ENCODE results near the gene CCDC51. TPM values are rescaled to one million over a fixed set of nuclear protein-coding genes. Genes with fewer than 3 reads are reported as not detected.

CCDC51 gene
- polyA plus RNA-seq, 1 of the 3 experiments (the other 2 are of a cell fraction), result 24.2 TPM

GRCh38 chr3:48410205-48411040, 29.5 kb downstream of the CCDC51 start:
- Histone ChIP-seq H3K27me3 (ENCODE audit: insufficient read depth) (no peaks in the 10 kb centered on the region), H3K4me2 (no peak overlapping the region), H4K20me1 (ENCODE audit: insufficient read depth) (no peaks in the 10 kb centered on the region), H3K9me2 (no peaks in the 10 kb centered on the region), H3K27ac (ENCODE audit: low read depth in 2 of 2, low read length in 1 of 2) (no peak overlapping the region), H3F3A (replicated peaks; ENCODE audit: insufficient read depth) (no peaks in the 10 kb centered on the region), H3K4me1 (ENCODE audit: control insufficient read depth in 1 of 2, insufficient read depth in 2 of 2, low read depth in 1 of 2, low read length in 1 of 2) (no peaks in the 10 kb centered on the region), H3K9me3 (no peaks in the 10 kb centered on the region), H3K36me3 (replicated peaks in 1 of 2; ENCODE audit: control insufficient read depth in 1 of 2, insufficient read depth in 2 of 2, low read length in 1 of 2) (peaks cover 0 to 71% of the 10 kb centered on the region in 2 experiments), H3K79me2 (ENCODE audit: insufficient read depth) (no peaks in the 10 kb centered on the region), H3K4me3 (ENCODE audit: low read depth in 2 of 2, low read length in 1 of 2) (no peak overlapping the region), H3K9ac (no peak overlapping the region), H2AFZ (ENCODE audit: low read depth) (no peak overlapping the region)
- DNase-seq, result peak; percentile 21
- WGBS (ENCODE audit: low lambda C conversion rate), result 92% methylated on average over 7 of the region's 16 CpGs
- ChIA-PET CTCF (interaction anchor here (3.1 to 15.6 kb wide), 2 partner anchors 10 to 21 kb away, joined by 14 to 399 read pairs; partner anchors contain the start of gene PLXNB1), POLR2A (no interaction called here)
- no peak for TF ChIP-seq ELF1 (IDR thresholded peaks at IDR 0.05)
- no peak for TF ChIP-seq EZH2phosphoT487 (IDR thresholded peaks at IDR 0.05; ENCODE audit: borderline replicate concordance, low read depth)
- TF ChIP-seq ZBTB33 (IDR thresholded peaks at IDR 0.05; ENCODE audit: borderline replicate concordance, low read depth), result no peak
- no peak for TF ChIP-seq RCOR1 (IDR thresholded peaks at IDR 0.05; ENCODE audit: low read length)
- TF ChIP-seq TAF1 (IDR thresholded peaks at IDR 0.05; ENCODE audit: borderline replicate concordance, low read depth, low read length), result no peak
- no peak for TF ChIP-seq MEF2A (IDR thresholded peaks at IDR 0.05; ENCODE audit: borderline replicate concordance, low read depth)
- no peak for TF ChIP-seq USF1 (IDR thresholded peaks at IDR 0.05; ENCODE audit: borderline replicate concordance, low read depth)
- no peak for TF ChIP-seq NFIC (IDR thresholded peaks at IDR 0.05; ENCODE audit: borderline replicate concordance)
- TF ChIP-seq NRF1 (IDR thresholded peaks at IDR 0.05; ENCODE audit: low read depth, low read length), result no peak
- no peak for TF ChIP-seq SIN3A (IDR thresholded peaks at IDR 0.05; ENCODE audit: borderline replicate concordance, low read depth, low read length)
- TF ChIP-seq YY1 (IDR thresholded peaks at IDR 0.05; ENCODE audit: low read depth), result no peak
- TF ChIP-seq TCF12 (IDR thresholded peaks at IDR 0.05), result no peak
- no peak for TF ChIP-seq CTCF (IDR thresholded peaks at IDR 0.05)
- TF ChIP-seq IRF3 (IDR thresholded peaks at IDR 0.05; ENCODE audit: low read depth, low read length), result no peak
